Kasumi-1 (cell line): ENCODE results near the gene DLX3.

ENCODE experiments used
- DNase-seq, 2 experiments: peaks; one replicate each; lab custom pipeline; 2025; lab: John Stamatoyannopoulos, UW

Gene DLX3

GRCh38 chr17:49992191-49992932 is 2.7 kb downstream of the DLX3 start:
- no peak for DNase-seq

- DNase-seq, result no peak
These were observed 3.6 kb downstream of the DLX3 start for GRCh38 chr17:49991409-49991808.

- no peak for DNase-seq
These were observed 4.1 kb downstream of the DLX3 start for GRCh38 chr17:49990921-49991320.

GRCh38 chr17:49990331-49990730 is 4.7 kb downstream of the DLX3 start:
- DNase-seq, result no peak

- DNase-seq, result no peak
These were observed 5.5 kb downstream of the DLX3 start for GRCh38 chr17:49989518-49989880.

GRCh38 chr17:49987681-49988441 is 7.2 kb downstream of the DLX3 start:
- peak; percentile 15 to 35 for DNase-seq

GRCh38 chr17:49987290-49987585 is 7.8 kb downstream of the DLX3 start:
- DNase-seq, result no peak

- DNase-seq, result no peak
These were observed 8.4 kb downstream of the DLX3 start for GRCh38 chr17:49986396-49987289.

- DNase-seq, result no peak
These were observed 9.6 kb downstream of the DLX3 start for GRCh38 chr17:49985310-49985990.

GRCh38 chr17:49984776-49985175 is 10.2 kb downstream of the DLX3 start:
- DNase-seq, result no peak

- no peak for DNase-seq
These were observed 10.7 kb downstream of the DLX3 start for GRCh38 chr17:49984283-49984682.

- DNase-seq, result no peak
These were observed 14.3 kb downstream of the DLX3 start for GRCh38 chr17:49980703-49981197.

- no peak for DNase-seq
These were observed 15.1 kb downstream of the DLX3 start for GRCh38 chr17:49979748-49980479.

GRCh38 chr17:49978501-49978900 is 16.5 kb downstream of the DLX3 start:
- peak; percentile 58 to 60 for DNase-seq

GRCh38 chr17:49977463-49978389 is 17.3 kb downstream of the DLX3 start:
- DNase-seq, result no peak

- no peak for DNase-seq
These were observed 18.2 kb downstream of the DLX3 start for GRCh38 chr17:49976828-49977202.

GRCh38 chr17:49976163-49976827 is 18.7 kb downstream of the DLX3 start:
- DNase-seq, result no peak

GRCh38 chr17:49975531-49975930 is 19.5 kb downstream of the DLX3 start:
- DNase-seq, result no peak

- DNase-seq, result no peak
These were observed 21.8 kb downstream of the DLX3 start for GRCh38 chr17:49973271-49973615.
